ENCODE results near the gene ECHDC1. TPM values are rescaled to one million over a fixed set of nuclear protein-coding genes. Genes with fewer than 3 reads are reported as not detected.

ECHDC1 gene
- total RNA-seq, 1 experiment from 2014 or later: 47.2 TPM

- no TSS peak for BruUV-seq (replicated peaks)
- intact Hi-C loops (cut with micrococcal nuclease): no loop called here
- Histone ChIP-seq H3K79me2 (ENCODE audit: insufficient read depth, low read length) (peaks cover 17% of the 10 kb centered on the region), H3K9ac (ENCODE audit: low read length) (no peak overlapping the region), H3K36me3 (ENCODE audit: control insufficient read depth in 1 of 2, insufficient read depth in 2 of 2, low read length in 2 of 2) (no peaks in the 10 kb centered on the region), H4K20me1 (ENCODE audit: insufficient read depth) (0 out of 2 replicates have a peak, but pooled peaks cover 3% of the 10 kb centered on the region), H3K9me3 (ENCODE audit: control insufficient read depth in 1 of 2, insufficient read depth in 1 of 2, low read depth in 1 of 2, low read length in 2 of 2) (no peaks in the 10 kb centered on the region), H3K4me1 (ENCODE audit: control insufficient read depth in 1 of 2, insufficient read depth in 2 of 2, low read length in 2 of 2) (no peaks in the 10 kb centered on the region), H3K27ac (ENCODE audit: low read depth, low read length) (no peak overlapping the region), H2AFZ (ENCODE audit: low read depth, low read length, poor library complexity, severe bottlenecking) (no peak overlapping the region), H3K9me2 (ENCODE audit: insufficient read depth) (no peaks in the 10 kb centered on the region), H3K27me3 (ENCODE audit: insufficient read depth, low read length) (no peaks in the 10 kb centered on the region), H3K4me2 (ENCODE audit: low read length) (no peak overlapping the region), H3K4me3 (replicated peaks in 1 of 2; ENCODE audit: low read depth in 1 of 2, low read length in 2 of 2) (no peak overlapping the region)
- DNase-seq (ENCODE audit: low read depth, low spot score) (no peak), ATAC-seq (no peak)
- RAD21 ChIA-PET (ENCODE audit: low non-redundant PET in 1 of 2, low total read pairs in 2 of 2, uncharacterized antibody in 2 of 2, unreplicated experiment in 2 of 2): no interaction called here
- CTCF ChIA-PET: interaction anchor here (0.6 kb wide), 1 partner anchor 1306 kb away, joined by 3 read pairs; no protein-coding TSS in a partner anchor
- TF ChIP-seq TCF7L2 (IDR thresholded peaks at IDR 0.05; ENCODE audit: borderline replicate concordance, extremely low read depth, insufficient read depth, insufficient read length) (no peak), EGR1 (IDR thresholded peaks at IDR 0.05; ENCODE audit: low read depth) (no peak), CEBPB (IDR thresholded peaks at IDR 0.05; ENCODE audit: low read depth) (no peak), REST (IDR thresholded peaks at IDR 0.05; ENCODE audit: low read depth) (no peak), ZBTB33 (IDR thresholded peaks at IDR 0.05; ENCODE audit: extremely low read depth, insufficient replicate concordance, low read length) (no peak), SP1 (IDR thresholded peaks at IDR 0.05; ENCODE audit: low read depth) (no peak), EZH2phosphoT487 (IDR thresholded peaks at IDR 0.05; ENCODE audit: borderline replicate concordance) (no peak)
- POLR2A ChIA-PET: no interaction called here
Measured at GRCh38 chr6:127277878-127278843, 65.2 kb downstream of the ECHDC1 start.

Measured in HCT116 (cell line).